NOMO-1 treated with dmso at 0.1 percent for 144 hours (cell line): ENCODE measurements around the gene TTC13.

Experiments
- DNase-seq: peaks from one replicate; lab custom pipeline; 2025; ENCODE audit not compliant: unreplicated experiment; lab: John Stamatoyannopoulos, UW

TTC13 gene

DNA sequence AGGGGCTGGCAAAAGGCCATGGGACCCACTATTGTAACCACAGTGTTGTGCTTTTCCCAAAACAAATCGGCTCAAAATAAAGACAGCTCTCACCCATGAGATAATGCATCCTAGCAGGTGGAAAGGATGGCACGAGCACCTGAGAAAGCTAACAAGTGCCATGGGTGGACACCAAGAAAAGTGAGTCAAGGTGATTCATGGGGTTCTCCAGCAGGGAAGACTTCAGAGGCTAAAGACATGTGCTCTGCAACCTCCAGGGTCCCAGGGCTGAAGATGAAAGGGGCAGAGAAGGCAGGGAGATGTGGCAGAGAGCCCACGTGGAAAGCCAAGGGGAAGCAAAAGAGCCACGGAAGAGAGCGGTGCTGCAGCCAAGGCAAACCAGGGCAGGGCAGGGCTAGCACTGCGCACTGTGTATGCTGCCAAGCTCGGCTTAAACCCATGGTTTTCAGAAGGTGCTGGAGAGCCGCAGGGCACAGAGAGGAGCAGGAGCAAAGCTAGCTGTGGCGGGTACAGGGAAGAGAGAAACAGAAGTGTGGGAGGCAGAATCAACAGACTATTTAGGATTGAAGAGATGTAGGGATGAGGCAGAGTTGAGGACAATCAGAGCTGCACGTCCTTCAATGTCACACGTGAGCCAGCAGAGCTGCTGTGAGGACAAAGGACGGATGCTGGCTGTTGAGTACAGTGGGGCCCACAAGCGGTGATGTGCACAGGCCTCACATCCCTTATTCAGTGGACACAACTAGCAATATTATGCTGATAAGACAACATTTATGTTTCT lies 68.5 kb downstream of the TTC13 start:
- DNase-seq: no peak

GRCh38 chr1:230907472-230908205 lies 71.0 kb downstream of the TTC13 start:
- no peak for DNase-seq

DNA sequence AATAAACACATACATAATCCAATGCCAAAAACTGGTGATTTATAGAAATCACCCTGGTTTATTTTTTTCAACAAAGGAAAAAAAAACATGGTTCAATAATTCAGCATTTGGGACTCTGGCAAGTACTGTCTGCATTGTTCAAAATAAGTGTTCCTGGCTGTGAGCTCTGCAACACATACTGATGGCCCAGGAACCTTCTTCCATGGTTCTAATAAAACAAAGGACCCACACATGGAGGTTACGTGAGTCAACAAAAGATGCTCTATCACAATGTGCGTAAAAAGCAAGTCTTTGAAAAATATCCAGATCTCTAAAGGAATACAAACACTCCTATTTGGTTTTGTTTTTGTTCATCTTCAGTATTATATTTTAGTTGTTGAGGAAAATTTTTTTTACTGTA lies 72.4 kb downstream of the TTC13 start:
- DNase-seq: no peak

- DNase-seq: no peak
Observed at GRCh38 chr1:230905733-230906132, 72.9 kb downstream of the TTC13 start.

GRCh38 chr1:230902349-230902923 lies 76.2 kb downstream of the TTC13 start:
- DNase-seq: no peak

GRCh38 chr1:230901671-230902070 lies 77.0 kb downstream of the TTC13 start:
- no peak for DNase-seq

DNA sequence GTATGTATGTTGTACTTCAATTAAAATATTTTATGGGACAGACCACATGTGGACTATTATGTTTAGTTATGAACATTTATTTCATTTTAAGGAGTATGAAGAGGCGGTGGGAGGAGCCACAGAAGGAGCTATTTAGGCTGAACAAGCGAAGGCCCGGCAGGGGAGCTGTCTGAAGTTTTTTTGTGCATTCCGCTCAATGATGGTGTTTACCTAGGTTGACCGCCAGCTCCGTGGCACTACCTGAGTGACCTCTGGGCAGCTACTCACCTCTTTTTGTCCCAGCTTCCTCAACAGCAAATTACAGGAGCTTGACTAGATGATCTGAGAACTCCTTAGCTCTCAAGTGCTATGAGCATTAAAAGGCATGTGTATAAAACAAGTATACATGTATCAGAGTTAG lies 77.7 kb downstream of the TTC13 start:
- no peak for DNase-seq

GRCh38 chr1:230899841-230900251 lies 78.8 kb downstream of the TTC13 start:
- no peak for DNase-seq

GRCh38 chr1:230898748-230899147 lies 79.9 kb downstream of the TTC13 start:
- no peak for DNase-seq

DNA sequence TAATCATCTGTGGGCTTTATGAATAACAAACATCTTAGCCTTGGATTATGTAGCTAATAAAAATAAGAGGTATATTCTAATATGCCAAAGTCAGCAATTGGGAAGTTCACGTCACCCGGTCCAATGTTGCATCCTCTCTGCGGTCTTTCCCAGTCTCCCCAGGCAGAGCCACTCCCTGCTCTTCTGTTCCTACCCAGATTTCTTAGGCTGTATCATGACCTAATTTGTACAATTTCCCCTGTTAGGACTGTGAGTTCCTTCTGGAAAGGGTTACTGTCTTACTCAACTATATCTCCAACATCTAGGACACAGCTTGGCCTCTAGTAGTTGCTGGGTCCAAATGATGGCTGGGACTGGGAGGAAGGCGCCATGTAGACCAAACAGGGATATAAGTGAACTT lies 80.5 kb downstream of the TTC13 start:
- no peak for DNase-seq

DNA sequence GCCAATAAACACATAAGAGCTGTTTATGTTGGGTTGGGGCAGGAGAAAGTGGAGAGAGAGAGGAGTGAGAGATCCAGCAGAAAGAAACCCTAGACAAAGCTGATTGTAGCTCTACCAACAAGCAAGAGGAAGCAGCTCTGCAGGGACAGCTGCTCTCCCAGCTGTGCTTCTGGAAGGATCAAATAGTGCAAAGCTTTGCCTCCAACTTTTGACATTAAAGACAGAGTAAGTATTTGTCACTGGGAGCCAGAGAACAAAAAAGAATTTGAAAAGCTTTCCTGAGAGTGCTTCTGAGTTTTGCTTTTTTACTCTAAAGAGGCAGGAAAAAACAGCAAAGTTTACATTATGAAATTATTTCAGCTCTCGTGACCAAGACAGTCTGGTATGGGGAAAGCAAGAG lies 81.9 kb downstream of the TTC13 start:
- DNase-seq: no peak

- DNase-seq: no peak
Observed at GRCh38 chr1:230895452-230895851, 83.2 kb downstream of the TTC13 start.

DNA sequence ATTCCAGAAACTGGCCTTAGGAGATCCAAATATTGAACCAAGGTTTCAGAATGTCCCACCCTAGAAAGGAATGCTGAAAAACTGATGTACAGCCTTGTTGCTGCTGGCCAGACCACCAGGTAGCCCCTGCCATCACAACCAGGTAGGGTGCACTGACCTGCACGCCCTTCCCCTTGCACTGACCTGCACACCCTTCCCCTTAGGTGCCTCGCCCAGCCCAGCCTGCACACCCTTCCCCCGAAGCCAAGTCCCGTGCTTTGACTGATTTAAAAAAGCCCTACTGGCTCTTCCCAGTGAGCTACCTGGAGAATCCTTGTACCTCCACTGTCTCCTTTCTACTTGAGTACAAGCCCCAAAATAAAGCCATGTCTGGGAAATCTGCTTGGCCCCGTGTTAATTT lies 84.0 kb downstream of the TTC13 start:
- no peak for DNase-seq

DNA sequence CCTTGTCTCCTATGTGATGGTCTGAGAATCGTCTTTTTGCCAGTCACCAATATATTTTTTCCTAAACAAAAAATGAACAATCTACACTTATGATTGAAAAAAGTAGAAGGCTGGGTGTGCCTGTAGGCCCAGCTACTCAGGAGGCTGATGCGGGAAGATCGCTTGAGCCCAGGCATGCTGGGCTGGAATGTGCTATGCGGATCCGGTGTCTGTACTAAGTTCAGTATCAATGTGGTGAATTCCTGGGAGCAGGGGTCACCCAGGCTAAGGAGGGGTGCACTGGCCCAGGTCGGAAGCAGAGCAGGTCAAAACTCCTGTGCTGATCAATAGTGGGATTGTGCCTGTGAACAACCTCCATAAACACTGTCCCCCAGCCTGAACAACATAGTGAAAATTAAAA lies 84.6 kb downstream of the TTC13 start:
- DNase-seq: no peak

DNA sequence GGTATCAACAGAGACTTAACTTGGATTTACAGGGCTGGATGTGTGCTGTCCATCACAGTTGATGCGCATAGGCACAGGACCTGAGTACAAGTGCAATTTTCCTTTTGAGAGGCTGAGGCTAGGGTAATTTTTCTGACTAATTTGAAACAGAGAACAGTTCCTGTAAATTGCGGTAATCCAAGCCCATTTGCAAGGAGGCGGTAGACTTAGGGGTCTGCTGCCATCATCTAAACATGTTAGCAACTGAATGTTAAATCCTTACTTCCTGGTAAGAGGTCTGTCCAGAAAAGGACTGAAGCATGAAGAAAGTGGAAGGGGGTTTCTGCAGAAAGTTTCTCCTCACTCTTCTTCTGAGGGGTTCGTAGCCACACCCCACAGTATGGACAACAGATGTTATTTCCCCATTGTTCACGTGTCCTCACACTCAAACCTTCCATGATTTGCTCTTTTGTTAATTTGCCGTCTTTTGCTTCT lies 86.6 kb downstream of the TTC13 start:
- DNase-seq: no peak

- no peak for DNase-seq
Observed at GRCh38 chr1:230891413-230891812, 87.2 kb downstream of the TTC13 start.

DNA sequence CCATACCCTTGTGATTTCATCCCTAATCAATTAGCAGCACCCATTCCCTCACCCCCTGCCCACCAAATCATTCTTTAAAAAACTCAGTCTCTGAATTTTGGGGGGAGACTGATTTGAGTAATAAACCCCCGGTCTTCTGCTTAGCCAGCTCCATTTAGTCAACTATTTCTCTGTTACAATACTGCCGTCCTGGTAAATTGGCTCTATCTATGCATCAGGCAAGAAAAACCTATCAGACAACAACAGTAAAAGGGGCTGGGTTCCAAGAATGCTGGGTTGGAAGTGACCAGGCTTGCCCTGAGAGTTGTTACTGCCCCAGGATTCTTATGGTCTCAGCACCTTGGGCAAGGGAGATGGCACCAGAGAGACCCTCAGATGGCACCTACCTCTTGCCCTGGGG lies 94.0 kb downstream of the TTC13 start:
- DNase-seq: no peak

DNA sequence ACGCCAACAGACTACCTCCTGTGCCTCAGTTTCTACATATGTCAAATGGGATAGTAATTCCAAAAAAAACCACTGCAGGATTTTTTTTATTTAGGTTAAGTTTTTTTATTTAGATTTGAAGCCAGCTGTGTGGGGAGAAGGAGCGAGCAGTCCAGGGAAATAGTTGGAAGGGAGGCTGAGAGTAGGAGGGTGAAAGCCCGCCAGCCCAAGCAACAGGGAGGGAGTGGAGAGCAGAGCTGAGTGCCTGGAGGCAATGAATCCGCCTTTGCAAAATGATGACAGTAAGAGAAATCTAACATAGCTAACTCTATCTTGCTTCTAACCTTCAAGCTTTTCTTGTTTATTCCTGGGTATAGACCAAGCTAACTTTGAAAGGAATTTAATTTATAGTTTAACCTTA lies 94.7 kb downstream of the TTC13 start:
- no peak for DNase-seq

GRCh38 chr1:230879778-230880177 lies 98.9 kb downstream of the TTC13 start:
- DNase-seq: no peak

DNA sequence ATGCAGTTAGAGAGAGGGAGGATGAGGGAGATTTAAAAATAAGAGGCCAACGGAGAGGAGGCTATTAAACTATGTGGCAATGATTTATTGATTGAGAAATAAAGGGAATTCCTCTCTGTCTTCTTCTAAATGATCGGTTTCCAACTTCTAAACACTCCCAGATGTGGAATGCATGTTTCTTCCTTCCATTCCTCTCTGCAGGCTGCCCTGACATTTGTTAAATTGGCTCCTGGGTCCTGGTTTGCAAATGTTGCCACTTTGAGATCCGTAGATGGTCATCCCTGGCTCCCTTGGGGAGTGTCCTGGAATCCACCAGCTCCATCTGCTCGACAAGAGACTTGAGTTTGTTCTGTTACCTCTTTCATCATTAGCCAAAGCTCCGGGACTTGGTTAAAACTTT lies 100.1 kb downstream of the TTC13 start:
- no peak for DNase-seq

DNA sequence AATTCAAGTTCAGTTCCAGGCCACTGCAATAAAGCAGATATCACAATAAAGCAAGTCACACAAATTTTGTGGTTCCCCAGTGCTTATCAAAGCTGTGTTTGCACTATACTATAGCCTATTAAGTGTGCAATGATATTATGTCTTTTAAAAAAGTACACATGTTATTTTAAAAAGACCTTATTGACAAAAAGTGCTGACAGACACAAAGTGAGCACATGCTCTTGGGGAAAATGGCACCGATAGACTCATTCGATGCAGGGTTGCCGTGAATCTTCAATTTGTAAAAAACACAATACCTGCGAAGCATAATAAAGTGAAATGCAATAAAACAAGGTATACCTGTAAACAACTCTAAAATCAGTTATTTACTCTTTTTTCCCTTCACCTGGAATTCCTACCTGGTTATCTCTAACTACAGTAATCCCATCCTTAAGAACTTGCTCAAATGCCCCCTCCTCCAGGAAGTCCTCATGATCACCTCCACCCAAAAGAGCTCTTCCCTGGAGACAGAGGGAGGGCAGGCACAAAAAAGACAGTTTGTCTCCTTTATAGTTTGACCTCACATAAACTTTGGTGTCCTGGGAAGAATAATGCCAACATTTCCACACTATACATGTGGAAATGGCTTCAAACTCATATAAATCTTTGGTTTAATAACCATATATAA lies 100.6 kb downstream of the TTC13 start:
- no peak for DNase-seq
